Stimulated activated CD4-positive, alpha-beta T cell treated with anti-CD3 and anti-CD28 coated beads, Interleukin-15, amount 100 ng/mL, for 48 hours (primary cell): ENCODE results near the gene SUCO.
"Not testable (repeated sequence)": the region's sequence is repeated elsewhere in the genome, so short reads cannot be mapped to it uniquely, and the experiment has no call there.

Source experiments
- DNase-seq, 2 donors: peaks; one replicate each; pipeline ENCODE4 v3.0.0-alpha.2; 2020; ENCODE audit warnings: low read depth in 2 of 2

The SUCO gene

DNA sequence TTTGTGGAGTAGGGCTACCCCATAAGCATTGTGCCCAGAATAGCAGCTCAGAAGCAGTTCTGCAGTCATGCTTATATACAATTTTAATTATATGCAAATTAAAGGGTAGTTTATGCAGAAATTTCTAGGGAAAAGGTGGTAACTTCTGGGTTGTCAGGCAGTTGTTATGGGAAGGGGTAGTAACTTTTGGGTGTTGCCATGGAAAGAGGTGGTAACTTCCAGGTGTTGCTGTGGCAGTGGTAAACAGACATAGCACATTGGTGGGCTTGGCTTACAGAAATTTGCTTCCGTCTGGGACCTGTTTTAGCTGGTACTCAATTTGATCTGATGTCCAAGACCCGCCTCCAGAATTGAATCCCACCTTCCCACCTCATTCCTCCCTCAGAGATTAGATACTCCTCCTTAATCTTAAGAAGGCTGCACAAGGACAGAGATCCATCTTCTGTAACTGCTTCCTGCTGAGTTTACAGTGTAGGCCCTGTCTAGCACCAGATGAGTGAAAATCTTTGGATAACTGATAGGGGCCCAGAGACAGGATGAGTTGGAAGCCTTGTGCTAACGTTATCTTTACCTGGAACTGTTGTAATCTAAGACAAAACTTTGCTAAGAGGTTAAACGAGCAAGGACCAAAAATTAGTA, 26.7 kb downstream of the SUCO start:
- DNase-seq: no peak

DNA sequence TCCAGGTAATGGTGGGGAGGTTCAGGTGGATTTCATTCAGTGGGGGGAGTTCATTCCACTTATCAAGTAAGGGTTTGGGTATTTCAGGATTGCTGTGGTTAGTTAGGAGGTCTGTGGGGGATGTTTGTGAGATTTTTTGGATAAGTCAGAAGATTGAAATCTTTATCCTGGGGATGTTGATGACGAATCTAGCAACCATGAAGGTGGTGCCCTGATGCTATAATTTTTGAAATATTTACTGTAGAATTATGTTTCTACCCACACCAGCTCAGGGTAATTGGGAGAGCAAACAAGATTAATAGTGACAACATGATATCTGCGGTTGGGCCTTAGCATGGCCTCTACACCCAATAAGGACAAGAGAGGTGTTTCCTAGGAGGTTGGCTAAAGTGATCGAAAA, 28.3 kb downstream of the SUCO start:
- no peak for DNase-seq

GRCh38 chr1:172566196-172566997, 33.4 kb downstream of the SUCO start:
- no peak for DNase-seq

DNA sequence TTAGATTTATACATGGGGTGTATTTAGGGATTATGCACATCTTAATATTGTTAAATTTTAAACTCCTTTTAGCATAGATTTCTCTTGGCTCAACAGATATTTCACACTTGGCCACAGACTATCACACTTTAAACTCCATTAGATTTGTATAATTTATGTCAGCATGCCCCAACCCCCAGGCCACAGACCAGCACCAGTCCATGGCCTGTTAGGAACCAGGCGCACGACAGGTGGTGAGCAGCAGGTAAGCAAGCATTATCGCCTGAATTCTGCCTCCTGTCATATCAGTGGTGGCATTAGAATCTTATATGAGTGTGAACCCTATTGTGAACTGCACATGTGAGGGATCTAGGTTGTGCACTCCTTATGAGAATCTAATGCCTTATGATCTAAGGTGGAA, 34.8 kb downstream of the SUCO start:
- no peak for DNase-seq

GRCh38 chr1:172574080-172574479, 41.1 kb downstream of the SUCO start:
- no peak for DNase-seq

GRCh38 chr1:172578586-172578985, 45.6 kb downstream of the SUCO start:
- no peak for DNase-seq

DNA sequence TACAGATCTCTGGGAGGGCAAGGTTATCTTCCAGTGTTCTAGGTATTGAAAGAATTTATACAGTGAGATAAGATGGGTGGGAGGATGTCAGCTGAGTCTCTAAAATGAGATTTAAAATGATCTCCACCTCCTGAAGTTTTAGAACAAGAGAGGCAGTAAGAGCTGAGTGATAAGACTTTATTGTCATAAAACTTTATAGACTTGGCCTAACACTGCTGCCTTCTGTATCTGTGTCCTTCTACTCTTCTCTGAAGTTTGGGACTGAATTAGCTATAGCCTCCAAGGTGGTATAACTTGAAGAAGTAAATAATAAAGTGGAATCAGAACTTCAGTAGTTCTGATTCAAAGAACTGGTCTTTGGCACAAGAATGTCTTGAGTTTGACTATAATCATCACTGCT, 48.3 kb downstream of the SUCO start:
- DNase-seq: no peak

DNA sequence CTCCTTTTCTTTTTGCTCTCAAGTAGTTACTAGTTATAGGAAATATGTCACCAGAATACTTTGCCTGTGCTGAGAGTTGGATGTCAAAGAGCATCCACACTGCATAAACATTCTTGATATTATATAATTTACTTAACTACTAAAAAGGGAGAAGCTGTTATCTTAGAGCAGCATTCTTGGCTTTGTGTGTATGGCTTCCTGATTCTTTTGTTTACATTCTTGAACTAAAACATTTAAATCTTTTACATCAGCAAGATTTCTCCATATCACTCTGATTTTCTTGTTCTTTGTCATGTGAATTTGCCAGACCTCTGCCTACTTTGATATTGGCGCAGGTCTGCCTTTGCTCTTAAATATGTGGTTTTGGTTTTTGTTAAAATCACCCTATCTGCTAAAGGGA, 48.8 kb downstream of the SUCO start:
- no peak for DNase-seq

- no peak for DNase-seq
These were observed 49.9 kb downstream of the SUCO start for GRCh38 chr1:172582889-172583288.

DNA sequence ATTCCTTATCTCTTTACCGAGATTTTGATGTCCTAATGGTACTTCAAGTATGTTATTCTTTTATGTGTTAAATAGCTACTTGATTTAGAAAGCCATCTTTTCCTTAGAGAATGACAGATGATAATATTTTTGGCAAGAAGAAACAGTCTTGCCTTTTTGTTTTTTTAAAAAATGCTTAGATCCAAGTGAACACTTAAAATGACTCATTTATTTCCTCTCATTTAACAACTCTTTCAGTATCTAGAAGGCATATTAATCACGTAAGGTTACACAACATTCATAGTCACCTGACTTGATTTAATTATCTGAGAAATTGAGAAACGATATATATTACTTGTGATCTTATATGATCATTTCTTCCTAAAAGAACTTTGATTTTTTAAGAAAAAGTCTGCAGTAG, 52.4 kb downstream of the SUCO start:
- DNase-seq: no peak

GRCh38 chr1:172585861-172586260, 52.9 kb downstream of the SUCO start:
- DNase-seq: no peak

DNA sequence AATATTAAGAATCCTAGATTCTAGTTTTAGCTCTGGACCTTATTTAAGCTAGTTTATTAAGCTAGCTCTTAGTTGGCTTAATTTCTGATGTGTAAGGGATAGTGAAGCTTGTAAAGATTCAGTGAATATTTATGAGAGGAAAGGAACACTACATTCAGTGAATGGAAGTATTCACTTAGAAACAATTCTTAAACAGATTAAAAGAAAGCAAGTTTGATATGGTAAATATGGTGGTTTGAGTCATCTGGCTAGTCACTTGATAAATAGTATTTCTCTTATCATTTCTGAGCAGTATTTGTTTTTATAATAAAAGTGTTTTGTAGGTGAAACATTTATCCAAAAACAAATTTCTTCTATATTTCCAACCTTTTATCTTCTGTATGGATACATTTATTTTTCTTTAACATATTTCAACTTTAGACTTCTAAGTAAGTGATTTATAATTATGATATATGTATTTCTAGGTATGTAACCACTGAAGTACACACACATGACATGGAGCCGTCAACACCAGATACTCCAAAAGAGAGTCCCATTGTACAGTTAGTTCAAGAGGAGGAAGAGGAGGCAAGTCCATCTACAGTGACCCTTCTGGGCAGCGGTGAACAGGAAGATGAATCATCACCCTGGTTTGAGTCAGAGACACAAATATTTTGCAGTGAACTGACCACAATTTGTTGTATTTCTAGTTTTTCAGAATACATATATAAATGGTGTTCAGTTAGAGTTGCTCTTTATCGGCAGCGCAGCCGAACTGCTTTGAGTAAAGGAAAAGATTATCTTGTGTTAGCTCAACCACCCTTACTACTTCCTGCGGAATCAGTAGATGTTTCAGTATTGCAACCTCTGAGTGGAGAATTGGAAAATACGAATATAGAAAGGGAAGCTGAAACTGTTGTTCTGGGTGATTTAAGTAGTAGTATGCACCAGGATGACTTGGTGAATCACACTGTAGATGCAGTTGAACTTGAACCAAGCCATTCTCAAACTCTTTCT, 55.6 kb downstream of the SUCO start:
- peak in 1 of 2 donors; percentile 4 for DNase-seq

DNA sequence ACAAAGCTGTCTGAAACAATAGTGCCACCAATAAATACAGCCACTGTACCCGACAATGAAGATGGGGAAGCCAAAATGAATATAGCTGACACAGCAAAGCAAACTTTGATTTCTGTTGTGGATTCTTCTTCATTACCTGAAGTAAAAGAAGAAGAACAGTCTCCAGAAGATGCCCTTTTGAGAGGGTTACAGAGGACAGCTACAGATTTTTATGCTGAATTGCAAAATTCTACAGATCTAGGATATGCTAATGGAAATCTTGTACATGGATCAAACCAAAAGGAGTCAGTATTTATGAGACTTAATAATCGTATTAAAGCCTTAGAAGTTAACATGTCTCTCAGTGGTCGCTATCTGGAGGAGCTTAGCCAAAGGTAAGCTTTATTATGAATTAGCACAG, 56.6 kb downstream of the SUCO start:
- no peak for DNase-seq

DNA sequence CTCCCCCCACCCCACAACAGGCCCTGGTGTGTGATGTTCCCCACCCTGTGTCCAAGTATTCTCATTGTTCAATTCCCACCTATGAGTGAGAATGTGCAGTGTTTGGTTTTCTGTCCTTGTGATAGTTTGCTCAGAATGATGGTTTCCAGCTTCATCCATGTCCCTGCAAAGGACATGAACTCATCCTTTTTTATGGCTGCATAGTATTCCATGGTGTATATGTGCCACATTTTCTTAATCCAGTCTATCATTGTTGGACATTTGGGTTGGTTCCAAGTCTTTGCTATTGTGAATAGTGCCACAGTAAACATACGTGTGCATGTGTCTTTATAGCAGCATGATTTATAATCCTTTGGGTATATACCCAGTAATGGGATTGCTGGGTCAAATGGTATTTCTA, 58.5 kb downstream of the SUCO start:
- DNase-seq: not testable (repeated sequence)

GRCh38 chr1:172595066-172595465, 62.1 kb downstream of the SUCO start:
- not testable (repeated sequence) for DNase-seq

GRCh38 chr1:172596782-172597181, 63.8 kb downstream of the SUCO start:
- not testable (repeated sequence) for DNase-seq

DNA sequence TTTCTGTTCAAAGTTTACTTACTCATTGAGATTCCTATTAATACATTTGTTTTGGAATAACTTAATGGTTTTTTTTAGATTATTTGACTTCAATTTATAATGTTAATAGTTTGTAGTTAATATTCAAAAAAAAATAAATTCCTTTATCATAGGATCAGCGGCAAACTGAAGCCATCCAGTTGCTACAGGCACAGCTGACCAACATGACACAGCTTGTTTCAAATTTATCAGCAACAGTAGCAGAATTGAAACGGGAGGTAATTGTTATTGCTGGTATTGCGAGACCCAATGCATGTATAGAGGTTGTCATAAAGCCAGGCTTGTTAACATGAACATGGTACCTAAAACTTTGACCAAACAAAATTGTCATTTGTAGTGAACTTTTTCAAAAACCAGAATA, 67.0 kb downstream of the SUCO start:
- DNase-seq: no peak

GRCh38 chr1:172600615-172601014, 67.7 kb downstream of the SUCO start:
- no peak for DNase-seq

GRCh38 chr1:172601046-172601630, 68.2 kb downstream of the SUCO start:
- DNase-seq: no peak

DNA sequence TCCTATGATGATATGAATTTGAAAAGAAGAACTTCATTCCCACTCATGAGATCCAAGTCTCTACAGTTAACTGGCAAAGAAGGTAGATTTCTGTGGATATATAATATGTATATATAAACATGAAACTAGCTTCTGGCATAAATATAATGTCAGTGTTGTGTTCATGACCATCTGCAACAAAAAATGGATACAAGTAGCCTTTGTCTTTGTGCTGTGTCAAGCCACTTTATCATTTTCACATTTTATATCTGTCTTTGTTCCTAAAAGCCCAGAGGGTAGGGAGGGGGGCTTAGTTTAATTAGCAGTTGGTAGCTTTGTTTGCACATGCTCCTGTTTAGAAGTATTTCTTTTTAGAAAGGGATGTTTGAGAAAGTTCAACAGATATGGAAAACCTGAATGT, 69.8 kb downstream of the SUCO start:
- no peak for DNase-seq

DNA sequence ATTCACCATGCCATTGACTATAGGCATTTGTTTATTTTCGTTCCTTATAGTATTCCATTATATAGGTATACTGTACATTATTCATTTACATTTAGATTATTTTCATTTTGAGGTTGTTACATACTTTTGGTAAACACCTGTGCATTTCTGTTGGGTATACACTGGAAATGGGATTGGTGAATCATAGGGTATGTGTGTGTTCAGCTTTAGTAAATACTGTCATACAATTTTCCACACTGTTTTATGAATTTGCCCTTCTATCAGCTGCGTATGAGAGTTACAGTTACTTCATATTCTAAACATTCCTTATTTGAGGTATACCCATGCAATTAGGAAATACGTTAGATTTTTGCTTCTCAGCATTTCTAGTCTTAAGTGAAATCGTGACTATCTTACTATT, 70.9 kb downstream of the SUCO start:
- DNase-seq: no peak

GRCh38 chr1:172605641-172606040, 72.7 kb downstream of the SUCO start:
- no peak for DNase-seq
